HG03060 (cell line): ENCODE results near the gene MTSS2.
"Not testable (repeated sequence)": the region's sequence is repeated elsewhere in the genome, so short reads cannot be mapped to it uniquely, and the experiment has no call there.

Experiments used
- ATAC-seq: cut with Tn5 transposase; IDR thresholded peaks from one replicate; pipeline ENCODE4 v1.9.1; 2021; ENCODE audit warnings: low read depth, moderate number of reproducible peaks; ENCODE audit not compliant: unreplicated experiment

Gene MTSS2

DNA sequence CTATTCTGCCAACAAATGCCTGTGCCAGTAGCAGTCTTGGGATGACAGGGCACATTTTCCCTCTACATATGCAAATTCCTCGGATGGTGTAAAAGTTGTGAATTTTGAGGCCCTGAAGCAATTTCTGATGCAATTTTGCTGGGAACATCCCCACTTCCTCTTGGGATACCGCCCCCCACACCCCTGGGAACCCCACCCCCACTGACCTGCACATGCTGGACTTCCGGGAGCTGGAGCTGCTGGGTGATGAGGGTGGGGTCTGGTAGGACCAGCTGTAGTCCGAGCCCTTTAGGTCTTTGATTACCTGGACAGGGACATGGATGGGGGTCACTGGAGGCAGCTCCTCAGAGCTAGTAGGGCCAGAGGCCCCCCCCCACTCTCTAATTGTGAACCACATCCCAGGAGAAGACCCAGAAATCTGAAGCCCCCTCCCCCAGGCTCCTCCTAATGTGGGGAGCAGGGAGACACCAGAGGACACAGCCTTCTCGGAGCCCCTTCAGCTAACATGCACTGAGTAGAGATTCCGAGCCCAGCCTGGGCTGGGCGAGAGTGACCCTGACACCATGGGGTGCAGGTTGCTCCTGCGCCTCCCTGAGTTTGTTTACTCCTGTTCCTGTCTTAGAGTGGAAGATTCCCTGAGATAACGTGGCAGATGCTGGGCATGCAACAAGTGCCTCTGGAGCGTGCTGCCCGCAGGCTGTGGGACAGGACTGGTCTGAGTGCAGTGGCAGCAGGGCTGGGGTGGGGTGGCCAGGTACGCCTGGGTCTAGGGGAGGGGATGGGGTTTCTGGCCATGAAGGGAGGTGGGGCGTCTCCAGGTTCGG is 9.0 kb downstream of the MTSS2 start:
- ATAC-seq = no peak

DNA sequence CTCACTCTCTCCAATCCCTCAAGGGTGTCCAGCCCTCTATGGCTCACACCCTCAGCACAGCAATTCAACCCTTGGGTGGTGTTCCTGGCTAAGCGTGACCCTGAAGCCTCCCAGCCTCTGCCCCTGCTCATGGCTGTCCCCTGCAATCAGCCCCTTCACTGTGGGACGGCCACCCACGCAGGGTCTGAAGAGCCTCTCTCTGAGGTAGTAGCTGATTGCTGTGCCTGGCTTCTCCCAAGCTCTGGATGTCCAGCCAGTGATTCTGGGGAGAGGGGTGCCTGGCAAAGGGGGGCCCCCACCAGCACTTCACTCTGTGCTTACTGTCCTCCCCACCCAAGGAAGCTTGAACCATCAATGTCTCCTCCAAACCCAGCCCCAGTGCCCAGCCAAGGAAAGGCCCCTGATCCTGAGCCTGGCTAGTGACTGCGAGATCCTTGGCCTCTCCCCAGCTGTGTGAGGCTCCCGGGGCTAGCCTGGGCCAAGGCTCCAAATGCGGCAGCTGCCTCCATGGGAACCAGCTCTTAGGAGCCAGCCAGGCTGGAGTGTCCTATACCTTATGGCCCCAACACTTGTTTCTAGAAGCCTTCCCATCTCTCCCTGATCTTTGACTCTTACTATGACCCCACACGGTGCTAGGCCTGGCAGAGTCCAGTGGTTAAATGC is 9.9 kb downstream of the MTSS2 start:
- ATAC-seq = no peak

DNA sequence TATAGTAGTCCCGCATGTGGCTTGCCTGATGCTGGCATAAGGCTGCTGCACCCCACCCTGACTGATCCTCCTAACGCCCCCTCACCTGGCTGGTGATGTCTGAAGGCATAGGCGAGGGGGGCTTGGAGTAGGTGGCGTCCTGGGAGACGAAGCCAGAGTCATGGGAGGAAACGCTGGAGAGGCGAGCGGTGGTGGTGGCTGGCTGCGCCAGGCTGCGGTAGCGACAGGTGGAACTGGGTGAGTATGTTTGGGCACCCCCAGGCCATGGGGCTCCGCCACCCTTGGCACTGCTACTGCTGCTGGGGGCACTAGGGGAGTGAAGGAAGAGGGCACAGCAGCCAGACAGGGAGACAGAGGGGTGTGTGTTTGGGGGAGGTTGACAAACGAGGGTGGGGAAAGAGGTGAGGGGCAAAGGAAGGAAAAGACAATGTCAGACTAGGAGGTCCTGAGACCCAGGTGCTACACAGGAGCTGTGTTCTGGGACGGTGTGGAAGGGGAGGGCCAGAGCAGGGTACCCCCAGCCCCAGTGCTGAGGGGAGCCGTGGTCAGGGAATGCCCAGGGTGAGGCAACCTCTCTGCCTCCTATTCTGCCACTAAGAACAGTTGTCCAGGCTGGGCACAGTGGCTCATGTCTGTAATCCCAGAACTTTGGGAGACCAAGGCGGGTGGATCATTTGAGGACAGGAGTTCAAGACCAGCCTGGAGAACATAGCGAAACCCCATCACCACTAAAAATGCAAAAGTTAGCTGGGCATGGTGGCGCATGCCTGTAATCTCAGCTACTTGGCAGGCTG is 11.4 kb downstream of the MTSS2 start:
- ATAC-seq = no peak

DNA sequence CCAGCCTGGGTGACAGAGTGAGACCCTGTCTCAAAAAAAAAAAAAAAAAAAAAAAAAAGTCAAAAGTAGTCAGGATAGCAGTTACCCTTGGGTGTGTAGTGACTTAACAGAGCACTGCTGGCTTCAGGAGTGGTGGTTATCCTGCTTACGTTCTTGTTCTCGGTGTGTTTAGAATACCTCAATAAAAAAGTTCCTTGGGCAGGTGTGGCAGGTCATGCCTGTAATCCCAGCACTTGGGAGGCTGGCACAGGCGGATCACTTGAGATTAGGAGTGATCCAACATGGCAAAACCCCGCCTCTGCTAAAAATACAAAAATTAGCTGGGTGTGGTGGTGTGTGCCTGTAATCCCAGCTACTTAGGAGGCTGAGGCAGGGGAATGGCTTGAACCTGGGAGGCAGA is 14.9 kb downstream of the MTSS2 start:
- not testable (repeated sequence) for ATAC-seq

DNA sequence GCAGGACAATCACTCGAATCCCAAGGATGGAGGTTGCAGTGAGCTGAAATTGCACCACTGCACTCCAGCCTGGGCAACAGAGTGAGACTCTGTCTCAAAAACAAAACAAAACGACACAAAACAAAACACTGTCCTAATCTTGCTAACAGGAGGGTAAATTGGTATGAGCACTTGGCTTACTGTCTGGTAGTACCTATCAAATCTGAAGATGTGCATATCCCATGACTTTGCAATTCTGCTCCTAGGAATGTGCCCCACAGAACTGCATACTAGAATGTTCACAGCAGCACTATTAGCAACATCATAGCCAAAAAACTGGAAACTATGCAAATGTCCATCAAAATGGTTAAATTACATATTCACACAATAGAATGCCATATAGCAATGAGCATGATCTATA is 15.7 kb downstream of the MTSS2 start:
- ATAC-seq = no peak

DNA sequence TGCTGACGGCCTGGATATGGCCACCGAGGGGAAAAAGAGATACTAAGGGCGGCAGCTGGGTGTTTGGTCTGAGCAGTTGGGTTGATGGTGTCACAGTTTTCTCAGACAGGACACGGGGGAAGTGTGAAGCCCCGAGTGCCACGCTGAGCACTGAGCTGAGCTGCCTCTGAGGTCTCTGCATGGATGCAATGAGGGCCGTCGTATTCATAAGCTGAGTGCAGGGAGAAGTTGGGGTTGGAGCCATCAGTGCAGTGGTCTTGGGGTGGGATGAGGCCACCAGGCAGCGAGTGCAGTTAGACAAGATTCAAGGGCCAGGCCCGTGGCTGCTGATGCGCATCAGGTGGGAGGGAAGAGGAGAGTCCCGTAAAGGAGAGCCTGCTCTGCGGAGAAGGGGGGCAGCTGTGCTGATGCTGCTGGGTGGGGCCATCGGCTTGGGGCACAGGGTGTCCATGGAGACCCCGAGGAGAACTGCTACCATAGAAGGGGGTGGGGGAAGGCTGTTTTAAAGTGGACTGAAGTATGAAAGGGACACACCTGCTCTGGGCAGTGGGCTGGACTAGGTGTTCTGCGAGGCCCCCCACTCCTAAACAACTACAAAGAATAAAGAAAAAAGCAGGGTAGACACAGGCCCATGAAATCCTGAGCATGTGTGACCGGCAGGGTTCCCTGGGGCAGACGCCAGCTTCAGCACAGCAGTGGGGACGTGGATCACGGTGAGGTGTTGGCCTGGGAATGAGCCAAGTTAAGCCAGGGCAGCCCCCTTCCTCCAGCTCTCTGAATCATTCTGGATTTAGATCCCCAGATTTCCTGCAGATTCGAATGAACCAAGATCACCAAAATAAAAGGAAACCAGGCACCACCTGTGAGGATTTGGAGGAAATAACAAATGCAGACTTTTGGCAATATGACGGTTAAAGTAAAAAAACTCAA is 19.8 kb downstream of the MTSS2 start:
- ATAC-seq = no peak

DNA sequence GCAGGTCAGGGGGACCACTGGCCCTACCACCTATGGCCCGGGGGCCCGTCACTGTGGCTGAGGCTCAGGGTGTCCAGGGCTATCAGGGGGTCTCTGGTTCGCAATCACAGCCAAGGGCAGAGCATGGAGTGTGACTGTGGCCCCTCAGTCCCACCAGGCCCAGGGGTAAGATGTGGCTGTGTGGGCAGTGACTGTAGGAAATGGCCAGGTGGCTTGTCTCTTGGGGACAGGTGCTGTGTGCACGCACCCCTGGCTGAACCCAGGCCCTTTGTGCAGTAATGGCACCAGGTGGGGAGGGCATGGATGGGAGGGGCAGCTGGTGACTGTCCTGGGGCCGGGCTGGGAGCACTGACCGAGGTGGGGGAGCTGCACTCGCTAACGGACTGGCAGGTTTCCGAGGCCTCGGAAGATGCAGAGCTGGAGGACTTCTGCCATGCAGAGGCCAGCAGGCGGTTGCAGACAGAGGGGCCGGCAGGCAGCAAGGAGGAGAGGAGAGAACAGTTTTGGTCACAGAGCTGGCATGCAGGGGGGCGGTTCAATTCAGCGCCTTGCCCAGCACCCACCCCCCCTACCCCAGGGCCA is 20.6 kb downstream of the MTSS2 start:
- no peak for ATAC-seq

DNA sequence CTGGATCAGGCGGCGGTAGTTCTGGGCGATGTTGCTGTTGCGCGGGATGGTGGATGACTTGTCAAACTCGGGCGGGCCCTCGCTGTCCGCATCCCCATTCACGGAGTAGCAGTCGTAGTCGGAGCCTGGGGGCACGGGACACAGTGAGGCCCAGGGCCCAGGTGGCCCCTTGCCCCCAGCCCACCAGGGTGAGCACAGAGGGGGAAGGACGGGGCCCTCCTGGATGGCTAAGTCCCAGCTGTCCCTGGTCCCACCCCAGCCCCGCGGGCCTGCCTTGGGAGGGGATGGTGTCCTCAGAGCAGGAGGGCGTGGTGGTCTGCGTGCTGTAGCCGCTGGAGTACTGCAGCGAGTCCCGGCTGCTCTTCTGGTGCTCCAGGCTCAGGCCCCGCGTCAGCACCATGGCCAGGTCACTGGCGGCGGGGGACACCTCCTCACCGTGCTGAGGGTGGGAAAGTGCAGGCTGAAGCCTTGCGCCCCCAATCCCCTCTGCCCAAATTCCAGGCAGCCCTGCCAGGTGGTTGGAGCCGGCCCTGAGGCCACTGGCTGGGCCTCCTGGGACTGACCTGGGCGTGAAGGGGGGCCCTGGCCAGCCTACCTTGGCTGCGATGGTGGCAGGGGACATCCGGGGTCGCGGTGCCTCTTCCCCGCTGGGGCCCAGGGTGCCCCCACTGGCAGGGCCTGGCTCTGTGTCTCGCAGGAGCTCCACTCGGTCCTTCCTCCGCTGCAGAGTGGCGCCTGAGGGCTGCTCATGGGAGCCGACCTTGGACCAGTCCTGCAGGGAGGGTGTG is 21.3 kb downstream of the MTSS2 start:
- no peak for ATAC-seq

DNA sequence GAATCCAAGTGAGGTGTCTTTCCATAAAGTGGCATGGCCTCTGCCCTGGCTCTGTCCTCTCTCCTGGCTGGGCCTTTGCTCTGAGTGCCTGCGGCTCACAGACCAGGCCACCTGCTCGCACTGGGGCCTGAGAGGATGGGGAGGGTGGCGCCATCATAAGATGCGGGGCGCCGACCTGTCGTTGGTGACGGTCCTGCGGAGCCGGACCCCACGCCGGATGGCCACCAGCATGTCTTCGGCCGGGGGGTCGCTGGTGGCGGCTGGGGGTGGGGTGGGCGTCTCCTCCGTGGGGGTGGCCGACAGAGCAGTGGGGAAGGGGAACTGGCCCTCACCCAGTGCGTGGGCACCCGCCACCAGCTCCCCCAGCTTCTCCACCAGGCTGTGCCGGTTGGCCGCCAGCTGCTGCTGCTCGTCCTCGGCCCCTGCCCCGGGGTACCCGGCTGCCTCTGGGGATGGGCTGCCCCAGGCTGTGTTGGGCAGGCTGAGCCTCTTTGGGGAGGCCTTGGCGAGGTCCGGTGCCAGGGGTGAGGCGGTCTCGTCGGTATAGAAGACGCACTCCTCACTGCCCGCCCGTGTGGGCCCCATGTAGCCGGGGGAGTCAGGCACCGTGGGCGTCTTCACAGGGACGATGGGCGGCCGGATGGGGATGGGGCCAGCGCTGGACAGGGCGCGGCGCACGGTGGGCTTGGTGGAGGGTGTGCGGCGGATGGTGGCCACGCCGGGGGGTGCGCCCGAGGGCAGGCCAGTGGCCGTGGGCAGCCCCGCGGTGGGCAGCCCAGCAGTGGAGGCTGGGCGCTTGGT is 22.1 kb downstream of the MTSS2 start:
- no peak for ATAC-seq

DNA sequence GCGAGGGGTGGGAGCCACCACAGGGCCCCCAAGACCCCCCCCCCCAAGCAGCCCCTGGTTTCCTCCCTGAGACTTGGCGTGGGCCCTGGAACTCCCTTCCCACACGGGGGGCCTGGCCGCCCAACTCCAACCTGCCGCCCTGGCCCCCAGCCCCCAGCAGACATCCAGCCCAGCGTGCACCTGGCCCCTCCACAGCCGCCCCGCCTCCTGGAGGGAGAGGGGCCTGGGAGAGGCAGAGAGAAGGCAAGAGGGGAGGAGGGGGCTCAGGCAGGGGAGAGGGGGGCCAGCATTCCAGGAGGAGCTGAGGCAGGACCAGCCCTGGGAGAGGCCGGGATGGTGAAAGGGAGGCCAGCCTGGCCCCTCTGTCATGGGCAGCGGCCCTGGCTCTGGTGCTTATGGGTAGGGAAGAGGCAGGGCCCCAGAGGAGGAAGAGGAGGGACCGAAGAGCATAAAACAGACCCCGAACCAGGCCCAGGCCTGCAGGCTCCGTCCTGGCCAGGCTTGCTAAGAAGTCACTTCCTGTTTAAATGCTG is 22.8 kb downstream of the MTSS2 start:
- ATAC-seq = no peak

DNA sequence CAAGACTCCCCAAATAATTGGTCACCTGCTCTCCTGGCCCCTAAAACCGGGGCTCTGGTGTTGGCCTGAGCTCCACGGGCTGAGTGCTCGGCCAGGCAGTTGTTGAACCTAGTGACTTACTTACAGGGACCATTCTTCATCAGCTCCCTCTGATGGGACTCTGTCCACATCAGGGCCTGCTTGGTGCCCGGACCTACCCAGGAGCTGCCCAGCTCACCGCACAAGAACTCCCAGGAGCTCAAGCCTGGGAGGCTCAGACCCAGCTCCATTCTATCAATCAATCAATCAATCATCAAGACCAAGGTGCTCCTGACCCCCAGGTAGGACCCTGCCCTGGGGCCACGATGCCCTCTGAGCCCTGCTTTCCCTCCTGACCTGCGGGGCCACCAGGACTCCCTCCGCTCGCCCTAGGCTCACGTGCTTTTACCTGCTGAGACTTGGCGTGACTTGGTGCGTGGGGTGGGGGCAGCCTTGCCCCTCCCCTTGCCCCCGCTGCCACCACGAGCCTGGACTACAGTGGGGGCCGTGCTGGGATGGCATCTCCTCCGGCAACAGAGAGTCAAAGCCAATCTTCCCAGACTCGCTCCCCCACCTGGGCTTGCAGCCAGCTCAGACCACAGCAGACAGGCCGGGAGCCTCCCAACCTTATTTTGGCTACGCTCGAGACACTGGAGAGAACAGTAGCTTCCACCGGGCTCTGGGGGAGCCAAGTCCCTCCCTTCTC is 23.8 kb downstream of the MTSS2 start:
- ATAC-seq = no peak

DNA sequence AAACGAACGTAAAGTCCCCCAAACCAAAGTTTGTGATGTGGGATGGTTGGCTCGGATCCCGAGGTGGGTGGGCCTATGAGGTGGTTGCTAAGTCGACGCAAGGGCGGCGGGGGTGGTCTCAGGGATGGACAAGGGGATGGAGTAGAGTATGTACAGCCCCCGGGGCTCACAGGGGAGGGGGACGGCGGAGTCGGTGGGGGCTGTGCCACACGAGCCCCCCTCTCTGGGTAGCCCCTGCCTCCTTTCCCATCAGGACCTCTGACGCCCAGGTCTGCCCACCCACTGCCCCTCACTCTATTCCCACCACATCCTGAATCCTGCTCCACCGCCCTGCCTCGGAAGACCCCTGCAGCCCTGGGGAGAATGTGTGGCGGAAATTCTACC is 24.3 kb downstream of the MTSS2 start:
- ATAC-seq = no peak

DNA sequence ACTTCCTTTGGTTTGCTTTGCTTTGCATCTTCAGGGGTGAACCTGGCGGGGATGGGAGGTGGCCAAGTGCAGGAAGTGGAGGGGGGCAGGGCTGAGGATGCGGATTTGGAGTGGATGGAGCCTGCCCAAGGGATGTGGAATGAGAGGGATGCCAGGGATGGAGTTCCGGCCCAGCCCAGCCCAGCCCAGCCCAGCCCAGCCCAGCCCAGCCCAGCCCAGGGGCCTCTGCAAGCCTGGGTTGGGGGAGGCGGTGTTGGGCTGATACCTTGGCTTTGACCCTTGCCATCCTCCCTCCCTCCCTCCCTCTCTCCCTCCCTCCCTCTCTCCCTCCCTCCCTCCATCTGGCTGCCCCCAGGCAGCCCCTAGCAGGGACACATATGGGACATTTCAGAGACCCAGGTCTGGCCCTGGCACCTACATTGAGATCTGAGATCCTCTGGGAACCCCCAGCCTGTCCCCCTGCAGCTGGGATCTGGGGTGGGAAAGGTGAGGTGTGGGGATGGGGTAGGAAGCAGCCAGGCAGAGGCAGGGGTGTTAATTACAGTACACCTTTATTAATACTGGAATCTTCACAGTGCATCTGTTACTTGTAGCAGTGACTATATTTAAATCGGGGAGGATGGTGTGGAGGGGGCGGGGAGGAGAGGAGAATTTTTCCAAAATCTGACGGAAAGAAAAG is 25.0 kb downstream of the MTSS2 start:
- no peak for ATAC-seq

DNA sequence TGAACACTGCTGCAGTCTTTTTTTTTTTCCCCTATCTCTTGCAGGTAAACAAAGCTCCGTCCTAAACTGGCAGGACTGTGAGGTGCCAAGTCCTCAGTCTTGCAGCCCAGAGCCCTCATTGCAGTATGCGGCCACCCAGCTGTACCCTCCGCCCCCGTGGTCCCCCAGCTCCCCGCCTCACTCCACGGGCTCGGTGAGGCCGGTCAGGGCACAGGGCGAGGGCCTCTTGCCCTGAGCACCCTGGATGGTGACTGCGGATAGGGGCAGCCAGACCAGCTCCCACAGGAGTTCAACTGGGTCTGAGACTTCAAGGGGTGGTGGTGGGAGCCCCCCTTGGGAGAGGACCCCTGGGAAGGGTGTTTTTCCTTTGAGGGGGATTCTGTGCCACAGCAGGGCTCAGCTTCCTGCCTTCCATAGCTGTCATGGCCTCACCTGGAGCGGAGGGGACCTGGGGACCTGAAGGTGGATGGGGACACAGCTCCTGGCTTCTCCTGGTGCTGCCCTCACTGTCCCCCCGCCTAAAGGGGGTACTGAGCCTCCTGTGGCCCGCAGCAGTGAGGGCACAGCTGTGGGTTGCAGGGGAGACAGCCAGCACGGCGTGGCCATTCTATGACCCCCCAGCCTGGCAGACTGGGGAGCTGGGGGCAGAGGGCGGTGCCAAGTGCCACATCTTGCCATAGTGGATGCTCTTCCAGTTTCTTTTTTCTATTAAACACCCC is 25.7 kb downstream of the MTSS2 start:
- no peak for ATAC-seq

DNA sequence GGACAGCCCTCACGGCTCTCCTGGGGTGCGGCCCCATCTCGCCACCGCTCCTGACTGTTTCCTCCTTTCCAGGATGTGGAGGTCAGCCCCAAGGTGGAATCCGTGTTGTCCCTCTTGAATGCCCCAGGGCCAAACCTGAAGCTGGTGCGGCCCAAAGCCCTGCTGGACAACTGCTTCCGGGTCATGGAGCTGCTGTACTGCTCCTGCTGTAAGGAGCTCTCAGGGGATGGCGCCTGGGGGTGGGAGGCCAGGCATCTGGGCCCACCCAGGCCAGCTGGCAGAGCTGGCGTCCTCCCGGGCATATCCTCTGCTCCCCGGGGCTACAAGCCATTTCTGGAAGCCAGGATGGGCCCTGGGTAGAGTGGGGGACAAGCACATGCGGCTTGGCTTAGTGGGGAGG is 26.3 kb downstream of the MTSS2 start:
- no peak for ATAC-seq

DNA sequence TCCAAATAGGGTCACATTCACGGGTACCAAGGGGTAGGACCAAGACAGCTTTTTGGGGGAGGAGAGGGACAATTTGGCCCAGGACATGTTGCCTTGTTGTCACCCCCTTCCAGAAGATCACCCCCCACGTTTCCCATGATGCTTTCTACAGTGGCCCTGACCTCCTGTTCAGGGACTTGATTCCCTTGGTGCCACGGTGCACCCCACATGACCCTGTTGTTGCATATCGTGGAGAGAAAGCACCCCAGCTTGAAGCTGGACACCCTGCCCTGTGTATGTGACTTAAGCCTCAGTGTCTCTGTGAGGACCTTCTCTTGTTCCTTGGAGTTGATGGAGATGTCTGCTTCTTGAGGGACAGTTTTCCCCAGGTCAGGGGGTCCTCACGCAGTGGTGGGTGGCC is 26.9 kb downstream of the MTSS2 start:
- ATAC-seq = no peak
